ENCODE measurements around the gene ARHGAP10.

The ARHGAP10 gene

GRCh38 chr4:148023512-148024181 lies 291.8 kb downstream of the ARHGAP10 start:
- H3K4me3 ChIP-seq (replicated peaks; ENCODE audit: low read depth, low read length), result no peak overlapping the region
- no peak for TF ChIP-seq CTCF (IDR thresholded peaks at IDR 0.05; ENCODE audit: low read depth, low read length, missing control alignments)
- DNase-seq (ENCODE audit: extremely low read depth, low read depth), result no peak

GRCh38 chr4:148025981-148026380 lies 294.1 kb downstream of the ARHGAP10 start:
- no peak for DNase-seq (ENCODE audit: extremely low read depth, low read depth)
- H3K4me3 ChIP-seq (replicated peaks; ENCODE audit: low read depth, low read length), result no peak overlapping the region
- TF ChIP-seq CTCF (IDR thresholded peaks at IDR 0.05; ENCODE audit: low read depth, low read length, missing control alignments), result no peak

GRCh38 chr4:148027201-148027600 lies 295.3 kb downstream of the ARHGAP10 start:
- H3K4me3 ChIP-seq (replicated peaks; ENCODE audit: low read depth, low read length), result no peak overlapping the region
- DNase-seq (ENCODE audit: extremely low read depth, low read depth), result no peak
- no peak for TF ChIP-seq CTCF (IDR thresholded peaks at IDR 0.05; ENCODE audit: low read depth, low read length, missing control alignments)

- no peak for DNase-seq (ENCODE audit: extremely low read depth, low read depth)
- no peak overlapping the region for H3K4me3 ChIP-seq (replicated peaks; ENCODE audit: low read depth, low read length)
- TF ChIP-seq CTCF (IDR thresholded peaks at IDR 0.05; ENCODE audit: low read depth, low read length, missing control alignments), result no peak
Measured at GRCh38 chr4:148029781-148030180, 297.9 kb downstream of the ARHGAP10 start.

GRCh38 chr4:148030193-148030873 lies 298.4 kb downstream of the ARHGAP10 start:
- DNase-seq (ENCODE audit: extremely low read depth, low read depth), result no peak
- TF ChIP-seq CTCF (IDR thresholded peaks at IDR 0.05; ENCODE audit: low read depth, low read length, missing control alignments), result no peak
- no peak overlapping the region for H3K4me3 ChIP-seq (replicated peaks; ENCODE audit: low read depth, low read length)

GRCh38 chr4:148034813-148035212 lies 302.9 kb downstream of the ARHGAP10 start:
- no peak for DNase-seq (ENCODE audit: extremely low read depth, low read depth)
- H3K4me3 ChIP-seq (replicated peaks; ENCODE audit: low read depth, low read length), result no peak overlapping the region
- no peak for TF ChIP-seq CTCF (IDR thresholded peaks at IDR 0.05; ENCODE audit: low read depth, low read length, missing control alignments)
